ENCODE measurements around the gene PPEF2.
A peak's percentile ranks its signal among the peaks of the same experiment; 100 is the strongest.

Gene PPEF2

DNA sequence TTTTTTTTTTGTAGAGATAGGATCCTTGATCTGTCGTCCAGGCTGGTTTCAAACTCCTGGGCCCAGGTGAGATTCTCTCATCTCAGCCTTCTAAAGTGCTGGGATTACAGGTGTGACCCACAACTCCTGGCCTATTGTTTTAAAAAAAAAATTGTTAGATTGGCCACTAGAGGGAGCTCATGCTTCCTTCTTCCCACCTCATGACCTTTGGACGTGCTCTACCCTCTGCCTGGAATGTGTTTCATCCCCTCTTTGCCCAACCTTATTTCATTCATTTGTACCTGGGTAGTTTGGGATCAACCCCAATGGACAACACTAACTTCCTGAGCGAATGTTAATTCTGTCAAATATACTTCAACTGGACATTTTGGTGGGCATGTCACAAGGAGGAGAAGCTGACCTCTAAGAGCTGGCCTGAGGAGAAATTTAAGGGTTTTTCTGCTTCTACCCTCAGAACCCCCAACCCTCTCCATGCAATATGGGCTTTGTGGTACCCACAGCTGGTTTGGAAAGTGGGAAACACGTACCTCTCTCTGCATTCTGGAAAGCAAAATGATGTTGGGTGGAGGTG, 6.4 kb downstream of the PPEF2 start:
- DNase-seq, result peak in 1 of 5 experiments; percentile 46

DNA sequence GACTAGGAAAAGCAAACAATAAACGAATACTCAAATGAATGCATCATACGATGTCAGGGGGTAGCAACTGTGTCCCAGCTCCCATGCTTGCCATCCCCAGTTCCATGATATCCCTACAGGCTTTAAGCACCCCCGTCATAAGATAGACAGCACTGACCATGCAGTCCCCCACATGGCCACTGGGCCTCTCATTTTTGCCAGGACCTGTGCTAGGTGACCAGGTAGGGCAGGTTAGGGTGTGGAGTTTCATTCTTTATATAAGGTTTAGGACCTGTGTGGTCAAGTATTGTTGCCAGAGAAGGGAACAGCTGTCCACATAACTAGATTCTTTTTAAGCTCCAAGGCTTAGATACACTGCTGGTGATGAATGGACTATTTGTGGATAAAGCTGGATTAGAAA, 9.7 kb downstream of the PPEF2 start:
- DNase-seq, result no peak

DNA sequence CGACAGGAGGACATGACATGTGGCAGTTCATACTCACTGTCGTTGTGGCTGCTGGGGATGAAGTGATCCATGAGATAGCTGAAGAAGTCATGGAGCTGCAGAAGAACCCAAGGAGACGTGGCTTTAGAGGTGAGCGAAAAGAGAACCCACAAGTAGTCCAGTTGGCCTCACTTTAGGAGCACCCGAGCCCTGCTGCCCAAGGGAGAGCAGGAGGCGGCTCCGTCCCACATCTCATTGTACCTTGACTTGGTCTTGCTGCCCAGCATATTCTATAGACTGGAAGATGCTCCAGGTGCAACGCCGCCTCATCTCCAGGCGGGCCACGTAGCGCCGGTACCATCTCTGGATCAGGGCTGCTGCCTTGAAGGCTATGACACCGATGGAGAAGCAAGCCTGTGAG, 10.6 kb downstream of the PPEF2 start:
- no peak for DNase-seq

DNA sequence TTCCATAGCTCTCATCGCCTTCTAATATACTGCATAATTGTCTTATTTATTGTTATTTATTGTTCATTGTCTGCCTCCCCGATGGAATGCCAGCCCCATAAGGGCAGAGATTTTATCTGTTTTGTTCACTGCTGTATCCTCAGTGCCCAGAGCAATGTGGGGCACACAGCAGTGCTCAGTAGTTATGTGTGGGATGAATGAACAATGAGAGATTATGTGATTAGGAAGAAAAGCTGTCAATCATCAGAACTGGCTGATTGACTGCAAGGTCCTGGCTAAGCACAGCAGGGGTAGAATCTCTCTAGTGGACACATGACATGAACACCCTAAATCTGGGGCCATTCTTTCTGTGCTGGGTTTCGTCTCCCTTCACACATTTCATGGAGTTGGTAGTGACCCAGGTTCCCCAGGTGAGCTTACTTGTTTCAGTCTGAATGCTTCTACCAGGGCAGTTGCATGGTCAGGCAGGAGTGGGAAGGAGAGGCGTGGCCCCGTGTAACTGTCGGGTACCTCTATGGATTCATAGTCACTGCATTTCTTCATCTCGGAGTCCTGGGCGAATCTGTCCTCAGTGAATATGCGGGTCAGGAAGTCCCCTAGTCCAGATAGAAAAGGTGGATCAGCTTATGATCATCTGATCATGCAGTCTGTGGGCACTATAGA, 12.6 kb downstream of the PPEF2 start:
- no peak for DNase-seq

DNA sequence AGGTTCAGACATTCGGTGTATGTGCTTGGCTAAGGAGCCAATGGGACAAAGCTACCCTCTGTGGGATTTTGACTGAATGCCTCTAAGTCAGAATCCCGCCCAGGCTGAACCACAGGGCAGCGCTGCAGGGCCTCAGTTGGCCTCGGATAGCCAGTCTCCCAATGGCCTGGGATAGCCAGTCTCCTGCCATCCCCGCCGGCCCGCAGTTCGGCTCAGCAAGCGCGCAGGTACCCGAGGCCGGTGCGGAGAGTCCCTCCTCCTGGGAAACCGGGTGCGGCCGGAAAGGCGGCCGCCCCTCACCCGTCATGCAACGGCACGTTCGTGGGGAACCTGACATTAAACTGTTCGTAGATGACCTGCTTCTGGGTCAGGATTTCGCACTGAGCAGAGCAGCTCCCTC, 16.1 kb downstream of the PPEF2 start:
- DNase-seq, result no peak

DNA sequence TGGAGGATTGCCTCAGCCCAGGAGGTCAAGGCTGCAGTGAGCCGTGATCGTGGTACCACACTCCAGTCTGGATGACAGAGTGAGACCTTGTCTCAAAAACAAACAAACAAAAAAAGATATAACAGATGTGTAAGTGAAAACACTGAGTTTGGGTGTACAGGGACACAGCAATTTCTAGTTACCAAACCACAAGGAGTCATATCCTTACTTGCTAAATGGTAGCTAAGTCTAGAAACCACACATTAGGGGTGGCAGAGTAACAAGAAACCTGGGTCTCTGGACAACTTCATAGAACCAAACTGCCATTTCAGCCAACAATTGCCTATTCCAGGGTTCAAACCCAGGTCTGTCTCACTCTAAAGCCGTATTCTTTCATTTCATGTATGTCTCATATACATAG, 20.8 kb downstream of the PPEF2 start:
- DNase-seq, result peak in 1 of 5 experiments; percentile 78

DNA sequence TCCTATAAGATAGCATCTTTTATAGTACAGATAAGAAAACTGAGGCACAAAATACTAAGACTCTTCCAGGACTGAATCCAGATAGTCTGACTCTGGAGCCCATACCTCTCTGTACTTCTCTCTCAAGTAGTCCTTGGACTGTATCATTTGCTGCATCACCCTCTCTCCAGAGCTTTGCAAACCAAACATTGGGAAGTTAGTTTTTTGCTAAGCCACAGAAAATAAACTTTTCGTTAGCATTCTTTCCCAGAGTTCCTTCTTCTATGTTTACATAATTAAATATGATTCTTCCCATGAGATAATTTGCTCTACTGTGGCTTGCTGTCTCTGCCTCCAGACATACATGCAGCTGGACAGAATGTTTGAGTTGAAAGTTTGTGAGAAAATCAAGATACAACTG, 22.0 kb downstream of the PPEF2 start:
- no peak for DNase-seq

DNA sequence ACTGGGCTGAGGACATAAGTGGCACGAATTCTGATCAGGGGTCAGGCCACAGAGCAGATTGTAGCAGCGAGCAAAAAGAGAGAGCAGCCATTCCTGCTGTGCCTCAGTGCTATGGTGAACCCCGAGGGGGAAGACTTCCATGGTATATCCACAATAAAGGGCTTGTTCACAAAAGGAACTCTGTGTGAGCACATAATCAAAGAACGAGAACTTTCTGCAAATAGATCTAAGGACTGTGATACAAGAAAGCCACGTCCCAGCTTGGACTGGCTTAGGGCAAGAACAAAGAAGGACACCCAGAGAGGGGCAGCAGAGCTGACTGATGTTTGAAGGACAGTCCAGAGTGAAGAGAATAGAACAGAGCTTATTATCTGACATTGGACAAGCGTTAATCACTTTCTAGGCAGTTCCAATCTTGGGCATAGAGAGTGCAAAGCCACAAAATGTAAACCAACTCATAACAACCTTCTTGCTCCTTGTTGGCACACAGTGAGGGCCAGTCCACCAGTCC, 24.0 kb downstream of the PPEF2 start:
- no peak for DNase-seq

DNA sequence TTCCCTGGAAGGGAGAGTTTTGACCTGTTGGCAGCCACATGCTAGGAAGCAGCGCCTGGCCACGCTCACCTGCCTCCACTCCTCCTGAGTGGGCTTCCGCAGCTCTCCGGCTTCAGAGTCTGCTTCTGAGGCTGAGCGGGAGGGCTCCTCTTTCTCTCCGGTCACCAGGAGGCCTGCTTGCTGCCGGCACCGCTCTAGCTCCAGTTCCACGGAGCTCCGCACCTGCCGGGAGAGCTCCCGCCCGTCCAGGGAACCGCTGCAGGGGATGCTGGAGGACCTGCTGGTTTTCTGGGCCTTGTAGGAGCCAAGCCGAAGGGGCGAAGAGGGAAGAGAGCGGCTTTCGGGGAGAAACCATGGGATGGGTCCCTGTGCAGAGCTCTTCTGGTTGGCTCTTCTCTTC, 26.0 kb downstream of the PPEF2 start:
- no peak for DNase-seq

DNA sequence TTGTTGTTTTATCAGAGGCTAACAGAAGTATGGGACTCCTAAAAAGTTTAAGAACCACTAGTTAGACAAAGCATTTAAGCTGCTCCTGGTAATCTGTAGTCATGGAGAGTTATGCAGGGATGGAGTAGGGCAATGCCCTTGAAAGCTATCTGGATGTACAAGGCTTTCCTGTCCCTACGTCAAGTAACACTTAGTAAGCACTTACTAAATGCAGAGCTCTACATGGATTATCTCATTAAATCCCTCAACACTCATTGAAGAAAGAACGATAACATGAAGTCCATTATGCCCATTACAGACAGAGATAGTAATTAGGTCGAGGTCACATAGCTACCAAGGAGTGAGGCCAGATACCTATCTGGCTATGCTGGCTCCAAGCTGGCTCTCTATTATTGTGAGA, 33.2 kb downstream of the PPEF2 start:
- DNase-seq, result no peak

DNA sequence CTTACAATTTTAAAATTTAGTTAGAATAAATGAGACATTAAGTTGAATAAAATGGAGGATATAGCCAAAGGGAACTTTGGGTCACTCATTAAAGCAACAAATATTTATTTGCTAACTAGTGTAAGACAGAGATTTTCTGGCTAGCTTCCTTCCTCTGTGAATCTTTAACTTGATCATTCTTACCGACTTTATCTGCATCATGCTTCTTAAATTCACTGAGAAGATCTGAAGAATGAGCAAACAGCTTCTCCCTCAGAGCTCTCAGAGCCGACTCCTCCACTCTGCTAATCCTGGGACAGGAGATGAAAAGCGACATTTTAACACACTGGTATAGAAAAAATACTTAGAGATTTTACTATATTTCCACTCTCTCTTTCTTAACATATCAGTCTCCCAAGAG, 35.1 kb downstream of the PPEF2 start:
- no peak for DNase-seq

DNA sequence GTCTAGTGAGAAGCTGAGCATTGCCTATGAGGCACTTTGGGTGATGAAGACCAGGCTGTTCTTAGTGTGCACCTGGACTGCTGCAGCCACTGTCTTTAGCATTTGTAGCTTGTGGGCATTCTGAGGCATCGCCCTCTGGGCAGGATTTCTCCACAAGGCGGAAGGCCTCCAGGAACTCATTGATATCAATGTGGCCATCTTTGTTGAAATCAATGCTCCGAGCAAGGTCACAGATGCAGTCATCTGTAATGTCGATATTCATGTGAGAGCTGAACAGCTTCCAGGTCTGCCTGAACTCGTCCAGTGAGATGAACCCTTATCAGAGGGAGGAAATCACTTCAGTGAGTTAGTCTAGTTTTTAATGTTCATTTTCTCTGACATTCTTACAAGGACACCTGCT, 41.6 kb downstream of the PPEF2 start:
- no peak for DNase-seq

DNA sequence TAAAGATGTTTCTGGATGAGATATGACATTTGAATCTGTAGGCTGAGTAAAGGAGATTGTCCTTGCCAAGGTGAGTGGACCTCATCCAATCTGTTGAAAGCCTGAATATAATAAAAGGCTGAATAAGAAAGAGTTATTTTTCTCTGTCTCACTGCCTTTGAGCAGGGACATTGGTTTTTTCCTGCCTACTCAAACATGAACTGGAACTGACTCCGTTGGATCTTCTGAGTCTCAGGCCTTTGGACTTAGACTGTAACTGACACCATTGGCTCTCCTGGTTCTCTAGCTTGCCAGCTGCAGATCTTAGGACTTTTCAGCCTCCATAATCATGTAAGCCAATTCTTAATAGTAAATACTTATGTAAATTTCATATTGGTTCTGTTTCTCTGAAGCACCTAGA, 43.5 kb downstream of the PPEF2 start:
- no peak for DNase-seq

DNA sequence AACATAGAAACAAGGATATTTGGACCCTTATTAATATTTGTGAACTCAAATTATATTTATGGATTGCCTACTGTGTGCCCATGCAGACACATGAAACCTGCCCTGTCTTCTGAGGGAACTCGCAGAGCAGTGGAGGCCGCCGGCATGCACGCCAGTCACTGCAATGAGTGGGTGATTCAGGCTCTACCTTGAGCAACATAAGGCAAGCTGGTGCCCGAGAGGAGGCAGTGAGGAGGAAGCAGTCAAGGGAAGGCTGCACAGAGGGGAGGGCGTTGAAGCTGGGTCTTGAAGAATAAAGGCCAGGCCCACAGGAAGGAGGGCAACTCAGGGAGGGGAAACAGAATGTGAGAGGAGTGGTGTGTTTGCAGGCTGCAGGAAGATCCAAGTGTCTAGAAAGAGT, 52.8 kb downstream of the PPEF2 start:
- peak in 1 of 5 experiments; percentile 25 for DNase-seq

DNA sequence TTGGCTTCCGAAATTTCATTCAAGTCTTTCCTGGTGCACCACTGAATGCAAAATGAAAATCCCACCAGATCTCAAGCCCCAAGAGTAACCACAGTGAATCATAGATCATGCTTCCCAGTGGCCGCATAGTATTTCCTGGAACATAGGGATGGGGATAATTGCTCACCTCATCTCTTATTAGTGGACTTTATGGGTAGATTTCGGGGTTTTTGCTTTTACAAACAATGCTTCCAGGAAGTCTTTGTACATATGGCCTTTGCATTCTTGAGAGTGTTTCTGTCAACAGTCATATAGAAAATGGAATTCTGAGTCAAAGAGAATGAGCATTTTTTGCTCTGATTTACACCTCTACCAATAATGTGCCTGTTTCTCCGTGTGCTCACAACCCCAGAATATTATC, 53.4 kb downstream of the PPEF2 start:
- peak in 1 of 5 experiments; percentile 54 for DNase-seq

DNA sequence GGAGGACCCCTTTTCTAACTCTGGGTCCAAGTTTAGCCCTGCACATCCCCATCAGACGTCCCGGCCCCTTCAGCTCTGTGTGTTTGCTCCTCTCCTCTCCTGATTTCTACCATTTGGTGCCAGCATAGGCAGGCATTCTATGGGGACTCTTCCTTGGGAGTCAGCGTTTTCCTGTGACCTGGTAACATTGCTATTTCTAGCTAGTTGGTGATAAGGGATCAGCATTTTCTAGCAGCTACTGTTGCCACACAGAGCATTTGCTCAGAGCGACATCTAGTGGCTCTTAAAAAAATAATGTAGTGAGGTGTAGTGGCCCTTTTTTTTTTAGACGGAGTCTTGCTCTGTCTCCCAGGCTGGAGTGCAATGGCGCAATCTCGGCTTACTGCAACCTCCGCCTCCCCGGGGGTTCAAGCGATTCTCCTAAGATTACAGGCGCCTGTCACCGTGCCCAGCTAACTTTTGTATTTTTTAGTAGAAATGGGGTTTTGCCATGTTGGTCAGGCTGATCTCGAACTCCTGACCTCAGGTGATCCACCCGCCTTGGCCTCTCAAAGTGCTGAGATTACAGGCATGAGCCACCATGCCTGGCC, 54.0 kb downstream of the PPEF2 start:
- DNase-seq, result peak in 2 of 5 experiments; percentile 8 to 88

DNA sequence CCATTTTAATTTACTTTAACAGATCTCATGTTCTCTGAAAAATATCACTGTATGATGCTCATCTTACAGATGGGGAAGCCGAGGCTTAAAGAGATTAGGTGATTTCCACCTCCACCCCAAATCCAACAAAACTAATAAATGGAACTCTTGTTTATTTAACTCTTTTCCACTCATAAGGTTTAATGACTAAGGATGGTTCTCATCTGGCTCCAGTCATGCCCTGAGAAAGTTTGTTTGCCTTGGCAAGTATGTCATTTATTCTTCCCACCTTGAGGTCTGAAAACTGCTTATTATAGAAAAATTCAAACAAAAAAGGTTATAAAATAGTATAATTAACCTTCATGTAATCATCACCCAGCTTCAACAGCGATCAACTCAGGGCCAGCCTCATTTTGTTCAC, 56.3 kb downstream of the PPEF2 start:
- no peak for DNase-seq

DNA sequence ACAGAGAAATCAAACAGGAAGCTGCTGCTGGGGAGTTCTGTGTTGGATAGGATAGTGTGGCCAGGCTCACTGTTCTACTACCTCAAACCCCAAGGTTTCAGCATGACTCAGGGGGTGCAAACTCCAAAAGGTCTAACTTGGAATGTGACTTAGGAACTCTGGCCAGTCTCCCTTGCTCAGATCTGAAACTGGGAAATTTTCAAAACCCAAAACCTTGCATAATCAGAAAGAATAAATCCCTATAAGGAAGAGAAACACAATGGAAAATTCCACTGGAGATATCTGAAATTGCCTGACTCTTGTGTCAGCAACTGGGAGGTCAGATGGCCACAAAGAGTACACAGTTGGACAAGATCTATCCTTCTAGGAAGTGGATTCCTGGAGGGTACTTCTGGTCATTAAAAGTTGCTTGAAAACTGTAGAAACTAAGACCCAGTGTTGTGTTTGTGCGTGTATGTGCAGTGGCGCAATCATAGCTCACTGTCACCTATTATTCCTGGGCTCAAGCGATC, 58.0 kb downstream of the PPEF2 start:
- DNase-seq, result no peak

DNA sequence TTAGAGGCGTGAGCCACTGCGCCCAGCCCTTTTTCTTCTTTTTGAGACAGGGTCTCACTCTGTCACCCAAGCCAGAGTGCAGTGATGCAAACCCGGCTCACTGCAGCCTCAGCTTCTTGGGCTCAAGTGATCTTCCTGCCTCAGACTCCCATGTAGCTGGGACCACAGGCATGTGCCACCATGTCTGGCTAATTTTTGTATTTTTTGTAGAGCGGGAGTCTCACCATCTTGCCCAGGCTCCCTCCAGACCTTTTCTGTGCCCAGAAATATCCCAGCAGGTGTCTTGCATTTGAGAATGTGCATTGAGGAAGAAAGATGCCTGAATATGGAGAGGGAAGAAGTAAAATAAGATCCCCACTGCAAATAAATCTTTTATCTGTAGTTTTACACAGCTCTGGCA, 58.7 kb downstream of the PPEF2 start:
- no peak for DNase-seq

DNA sequence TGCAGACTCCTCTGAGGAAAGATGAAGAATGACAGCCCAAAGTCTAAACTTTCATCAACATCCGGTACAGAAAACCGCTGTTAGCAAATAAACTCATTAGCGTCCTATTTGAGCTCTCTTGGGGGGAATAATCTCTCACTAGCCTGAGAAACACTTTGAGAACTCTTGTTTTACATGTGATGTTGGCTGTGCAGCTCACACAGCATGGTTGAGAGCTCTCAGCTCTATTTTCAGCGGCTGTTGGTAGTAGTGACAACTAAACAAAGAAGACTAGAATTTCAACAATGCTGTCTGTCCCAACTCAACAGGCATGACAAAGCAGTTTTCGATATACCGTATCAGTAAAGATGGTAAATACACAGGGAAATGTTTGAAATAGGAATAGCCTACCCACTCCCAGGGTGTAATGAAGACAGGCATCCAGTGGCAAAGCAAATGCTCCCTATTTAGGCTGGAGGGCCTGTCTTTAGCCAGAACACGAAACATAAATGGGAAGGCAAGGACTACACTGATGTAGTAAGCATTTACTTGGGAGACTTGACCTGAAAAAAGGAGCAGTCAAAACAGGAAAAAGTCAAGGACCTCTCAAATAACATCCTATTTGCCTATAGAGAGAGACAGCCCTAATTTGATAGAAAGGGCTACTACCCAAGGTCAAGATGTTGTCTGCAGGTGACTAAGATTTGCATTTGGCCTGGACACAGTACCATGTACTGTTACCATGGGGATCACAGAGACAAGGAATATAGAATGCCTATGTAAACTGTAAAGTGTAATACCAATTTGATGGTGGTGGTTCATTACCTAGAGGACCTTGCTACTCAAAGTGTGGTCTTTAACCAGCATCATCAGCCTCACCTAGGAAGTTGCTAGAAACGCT, 60.4 kb downstream of the PPEF2 start:
- no peak for DNase-seq

DNA sequence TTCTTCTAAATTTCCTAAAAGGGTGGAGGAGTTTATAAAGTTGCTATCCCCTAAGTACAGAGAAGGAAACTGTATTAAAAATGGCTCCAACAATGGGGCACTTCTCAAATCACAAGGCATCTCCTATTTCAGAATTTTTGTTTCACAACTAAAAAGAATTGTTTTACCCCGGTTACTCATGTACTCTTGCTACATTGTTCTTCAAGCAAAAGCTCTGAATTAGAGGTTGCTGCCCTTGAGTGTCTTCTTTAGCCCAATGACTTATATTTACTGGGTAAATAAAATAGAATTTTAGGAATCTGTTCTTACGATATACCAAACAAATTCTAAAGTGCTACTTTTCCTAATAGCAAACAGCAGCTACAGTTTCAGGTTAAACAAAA, 67.5 kb downstream of the PPEF2 start:
- DNase-seq, result no peak

DNA sequence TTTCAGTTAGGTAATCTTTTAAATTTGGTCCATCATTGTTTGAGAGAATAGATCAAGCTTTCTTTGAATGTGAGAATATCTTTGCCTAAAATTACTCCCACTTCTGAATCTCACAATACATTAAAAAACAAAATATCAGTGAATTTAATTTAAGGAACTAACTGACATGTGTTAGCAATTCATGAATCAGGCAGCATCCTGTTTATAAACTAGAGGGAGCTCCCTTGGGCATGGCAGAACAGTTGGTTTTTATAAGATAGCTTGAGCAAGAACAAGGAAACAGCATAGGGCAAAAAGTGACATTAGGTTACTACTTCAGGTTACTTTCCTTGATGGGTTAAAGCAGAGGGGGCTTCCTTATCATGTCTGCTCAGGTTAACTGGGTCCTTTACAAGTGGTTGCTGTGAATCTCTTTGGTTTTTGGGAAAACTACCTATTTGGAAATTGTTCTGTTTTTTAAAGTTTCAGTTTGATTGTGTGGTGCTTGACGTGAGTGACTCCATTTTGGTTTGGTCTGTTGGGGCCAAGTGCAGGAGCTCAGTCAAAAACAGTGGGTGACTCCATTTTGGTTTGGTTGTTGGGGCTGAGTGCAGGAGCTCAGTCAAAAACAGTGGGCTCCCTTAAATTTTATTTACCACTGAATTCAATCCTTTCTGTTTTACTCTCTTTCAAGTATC, 68.0 kb downstream of the PPEF2 start:
- DNase-seq, result no peak
